Tibial nerve (tissue), 3 donors: Measurements from ENCODE around the gene EP400.

ENCODE experiments used
- POLR2A ChIP-seq, 2 donors: fragments of 450-650 bp; IDR thresholded peaks; one replicate each; pipeline ENCODE4 v1.6.1; 2017; ENCODE audit warnings: antibody characterized with exemption in 2 of 2, mild to moderate bottlenecking in 2 of 2, moderate library complexity in 2 of 2
- TF ChIP-seq, protein P1 (sequence below), 5 experiments: fragments of 200-600 bp in 3 of 5; fragments of 450-650 bp in 2 of 5; sonication (generic) in 3 of 5; IDR thresholded peaks; one replicate each; pipeline ENCODE4 v1.5.1; 2016 to 2019; ENCODE audit warnings: antibody characterized with exemption in 5 of 5, mild to moderate bottlenecking in 3 of 5, moderate library complexity in 2 of 5

GRCh38 chr12:132069336-132069985 is 119.7 kb downstream of the EP400 start:
- TF ChIP-seq, protein P1, sequence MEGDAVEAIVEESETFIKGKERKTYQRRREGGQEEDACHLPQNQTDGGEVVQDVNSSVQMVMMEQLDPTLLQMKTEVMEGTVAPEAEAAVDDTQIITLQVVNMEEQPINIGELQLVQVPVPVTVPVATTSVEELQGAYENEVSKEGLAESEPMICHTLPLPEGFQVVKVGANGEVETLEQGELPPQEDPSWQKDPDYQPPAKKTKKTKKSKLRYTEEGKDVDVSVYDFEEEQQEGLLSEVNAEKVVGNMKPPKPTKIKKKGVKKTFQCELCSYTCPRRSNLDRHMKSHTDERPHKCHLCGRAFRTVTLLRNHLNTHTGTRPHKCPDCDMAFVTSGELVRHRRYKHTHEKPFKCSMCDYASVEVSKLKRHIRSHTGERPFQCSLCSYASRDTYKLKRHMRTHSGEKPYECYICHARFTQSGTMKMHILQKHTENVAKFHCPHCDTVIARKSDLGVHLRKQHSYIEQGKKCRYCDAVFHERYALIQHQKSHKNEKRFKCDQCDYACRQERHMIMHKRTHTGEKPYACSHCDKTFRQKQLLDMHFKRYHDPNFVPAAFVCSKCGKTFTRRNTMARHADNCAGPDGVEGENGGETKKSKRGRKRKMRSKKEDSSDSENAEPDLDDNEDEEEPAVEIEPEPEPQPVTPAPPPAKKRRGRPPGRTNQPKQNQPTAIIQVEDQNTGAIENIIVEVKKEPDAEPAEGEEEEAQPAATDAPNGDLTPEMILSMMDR (IDR thresholded peaks at IDR 0.05) = no peak
- TF ChIP-seq POLR2A (IDR thresholded peaks at IDR 0.05) = no peak
